Loucy (cell line): Measurements from ENCODE around the gene CHP2.

ENCODE experiments used
- EZH2phosphoT487 ChIP-seq: fragments of 200-600 bp; IDR thresholded peaks from 2 replicates; pipeline ENCODE4 v1.6.1; 2018; ENCODE audit warnings: antibody characterized with exemption, mild to moderate bottlenecking, moderate library complexity, borderline replicate concordance
- TF ChIP-seq, protein P1 (sequence below): fragments of 200-600 bp; sonication (generic); conservative IDR thresholded peaks from 2 replicates; pipeline ENCODE4 v1.5.1; 2014; ENCODE audit warnings: mild to moderate bottlenecking, antibody characterized with exemption, low read length

DNA sequence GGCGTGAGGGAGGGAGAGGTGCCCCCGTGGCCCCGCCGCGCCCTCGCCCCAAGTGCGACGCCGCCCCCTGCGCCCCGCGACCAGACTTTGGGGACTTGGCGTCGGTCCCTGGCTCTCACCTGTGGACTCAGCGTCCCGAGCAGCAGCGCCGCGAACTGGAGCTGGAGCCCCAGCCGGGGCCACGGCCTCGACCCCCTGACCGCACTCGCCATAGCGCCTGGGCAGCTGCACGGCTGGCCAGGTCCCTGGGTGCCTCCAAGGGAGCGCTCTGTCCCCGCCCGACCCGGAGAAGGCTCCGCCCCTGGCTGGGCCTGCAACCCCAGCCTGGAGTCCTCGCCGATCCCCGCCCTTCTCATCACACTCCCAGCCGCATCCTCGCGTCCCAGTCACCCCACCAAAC lies 41.9 kb upstream of the CHP2 start, which contains the start of gene ERN2:
- TF ChIP-seq, protein P1, sequence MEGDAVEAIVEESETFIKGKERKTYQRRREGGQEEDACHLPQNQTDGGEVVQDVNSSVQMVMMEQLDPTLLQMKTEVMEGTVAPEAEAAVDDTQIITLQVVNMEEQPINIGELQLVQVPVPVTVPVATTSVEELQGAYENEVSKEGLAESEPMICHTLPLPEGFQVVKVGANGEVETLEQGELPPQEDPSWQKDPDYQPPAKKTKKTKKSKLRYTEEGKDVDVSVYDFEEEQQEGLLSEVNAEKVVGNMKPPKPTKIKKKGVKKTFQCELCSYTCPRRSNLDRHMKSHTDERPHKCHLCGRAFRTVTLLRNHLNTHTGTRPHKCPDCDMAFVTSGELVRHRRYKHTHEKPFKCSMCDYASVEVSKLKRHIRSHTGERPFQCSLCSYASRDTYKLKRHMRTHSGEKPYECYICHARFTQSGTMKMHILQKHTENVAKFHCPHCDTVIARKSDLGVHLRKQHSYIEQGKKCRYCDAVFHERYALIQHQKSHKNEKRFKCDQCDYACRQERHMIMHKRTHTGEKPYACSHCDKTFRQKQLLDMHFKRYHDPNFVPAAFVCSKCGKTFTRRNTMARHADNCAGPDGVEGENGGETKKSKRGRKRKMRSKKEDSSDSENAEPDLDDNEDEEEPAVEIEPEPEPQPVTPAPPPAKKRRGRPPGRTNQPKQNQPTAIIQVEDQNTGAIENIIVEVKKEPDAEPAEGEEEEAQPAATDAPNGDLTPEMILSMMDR, result no peak
- no peak for TF ChIP-seq EZH2phosphoT487
